ENCODE measurements around the gene SYT11. TPM values are rescaled to one million over a fixed set of nuclear protein-coding genes. Genes with fewer than 3 reads are reported as not detected.

The SYT11 gene
- polyA plus RNA-seq, 3 donors = 5.1 to 11.0 (median 9.6) TPM

- Mint-ChIP-seq H3K9me3 (no peaks in the 10 kb centered on the region), H3K4me3 (no peak overlapping the region), H3K27me3 (ENCODE audit: low read depth in 3 of 3) (peaks cover 0 to 2% (median 1%) of the 10 kb centered on the region in 3 donors), H3K27ac (no peak overlapping the region), H3K36me3 (peaks cover 22 to 29% of the 10 kb centered on the region in 2 donors), H3K4me1 (no peaks in the 10 kb centered on the region)
- no peak overlapping the region for H3K9ac ChIP-seq (ENCODE audit: insufficient read depth, low read length, poor library complexity, severe bottlenecking)
- H3K9me3 ChIP-seq (replicated peaks in 1 of 2; ENCODE audit: control insufficient read depth in 1 of 2, insufficient read depth in 1 of 2, low read length in 2 of 2) = no peaks in the 10 kb centered on the region
- H3K4me2 ChIP-seq (replicated peaks; ENCODE audit: extremely low read depth, low read length, poor library complexity, severe bottlenecking) = no peak overlapping the region
- intact Hi-C loops (cut with micrococcal nuclease) = no loop called here
- H3K4me1 ChIP-seq (ENCODE audit: control insufficient read depth in 1 of 2, insufficient read depth in 2 of 2, low read length in 2 of 2) = no peaks in the 10 kb centered on the region
- no peaks in the 10 kb centered on the region for H3K79me2 ChIP-seq (ENCODE audit: insufficient read depth, low read length)
- peaks cover 0 to 14% of the 10 kb centered on the region in 2 donors for H3K36me3 ChIP-seq (replicated peaks in 1 of 2; ENCODE audit: control insufficient read depth in 1 of 2, insufficient read depth in 2 of 2, low read length in 2 of 2)
- 94% methylated on average over 5 of the region's 5 CpGs for WGBS (ENCODE audit: insufficient coverage)
- no peak for DNase-seq
- no peak overlapping the region for H3K27ac ChIP-seq (ENCODE audit: low read depth in 1 of 2, low read length in 2 of 2)
- H3K4me3 ChIP-seq (replicated peaks in 1 of 3; ENCODE audit: low read depth in 2 of 3, low read length in 3 of 3) = no peak overlapping the region
- no peak overlapping the region for H2AFZ ChIP-seq (ENCODE audit: insufficient read depth, low read depth, low read length, poor library complexity, severe bottlenecking)
- no peaks in the 10 kb centered on the region for H4K20me1 ChIP-seq (ENCODE audit: insufficient read depth, low read length)
- TF ChIP-seq, protein P1, sequence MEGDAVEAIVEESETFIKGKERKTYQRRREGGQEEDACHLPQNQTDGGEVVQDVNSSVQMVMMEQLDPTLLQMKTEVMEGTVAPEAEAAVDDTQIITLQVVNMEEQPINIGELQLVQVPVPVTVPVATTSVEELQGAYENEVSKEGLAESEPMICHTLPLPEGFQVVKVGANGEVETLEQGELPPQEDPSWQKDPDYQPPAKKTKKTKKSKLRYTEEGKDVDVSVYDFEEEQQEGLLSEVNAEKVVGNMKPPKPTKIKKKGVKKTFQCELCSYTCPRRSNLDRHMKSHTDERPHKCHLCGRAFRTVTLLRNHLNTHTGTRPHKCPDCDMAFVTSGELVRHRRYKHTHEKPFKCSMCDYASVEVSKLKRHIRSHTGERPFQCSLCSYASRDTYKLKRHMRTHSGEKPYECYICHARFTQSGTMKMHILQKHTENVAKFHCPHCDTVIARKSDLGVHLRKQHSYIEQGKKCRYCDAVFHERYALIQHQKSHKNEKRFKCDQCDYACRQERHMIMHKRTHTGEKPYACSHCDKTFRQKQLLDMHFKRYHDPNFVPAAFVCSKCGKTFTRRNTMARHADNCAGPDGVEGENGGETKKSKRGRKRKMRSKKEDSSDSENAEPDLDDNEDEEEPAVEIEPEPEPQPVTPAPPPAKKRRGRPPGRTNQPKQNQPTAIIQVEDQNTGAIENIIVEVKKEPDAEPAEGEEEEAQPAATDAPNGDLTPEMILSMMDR (IDR thresholded peaks at IDR 0.05) = no peak
- no peaks in the 10 kb centered on the region for H3K27me3 ChIP-seq (ENCODE audit: control insufficient read depth in 2 of 2, insufficient read depth in 2 of 2, low read length in 2 of 2)
Measured at GRCh38 chr1:155872527-155872926, 13.2 kb downstream of the SYT11 start.

GRCh38 chr1:155873860-155874259 lies 14.5 kb downstream of the SYT11 start:
- Histone ChIP-seq H3K9me3 (replicated peaks in 1 of 2; ENCODE audit: control insufficient read depth in 1 of 2, insufficient read depth in 1 of 2, low read length in 2 of 2) (no peaks in the 10 kb centered on the region), H3K36me3 (replicated peaks in 1 of 2; ENCODE audit: control insufficient read depth in 1 of 2, insufficient read depth in 2 of 2, low read length in 2 of 2) (peaks cover 0 to 7% of the 10 kb centered on the region in 2 donors), H3K9ac (ENCODE audit: insufficient read depth, low read length, poor library complexity, severe bottlenecking) (no peak overlapping the region), H3K79me2 (ENCODE audit: insufficient read depth, low read length) (no peaks in the 10 kb centered on the region), H3K27ac (ENCODE audit: low read depth in 1 of 2, low read length in 2 of 2) (no peak overlapping the region), H3K27me3 (ENCODE audit: control insufficient read depth in 2 of 2, insufficient read depth in 2 of 2, low read length in 2 of 2) (no peaks in the 10 kb centered on the region), H3K4me3 (replicated peaks in 1 of 3; ENCODE audit: low read depth in 2 of 3, low read length in 3 of 3) (no peak overlapping the region), H3K4me2 (replicated peaks; ENCODE audit: extremely low read depth, low read length, poor library complexity, severe bottlenecking) (no peak overlapping the region), H3K4me1 (ENCODE audit: control insufficient read depth in 1 of 2, insufficient read depth in 2 of 2, low read length in 2 of 2) (no peaks in the 10 kb centered on the region), H2AFZ (ENCODE audit: insufficient read depth, low read depth, low read length, poor library complexity, severe bottlenecking) (no peak overlapping the region), H4K20me1 (ENCODE audit: insufficient read depth, low read length) (no peaks in the 10 kb centered on the region)
- intact Hi-C loops (cut with micrococcal nuclease) = no loop called here
- DNase-seq = no peak
- Mint-ChIP-seq H3K4me1 (no peaks in the 10 kb centered on the region), H3K9me3 (no peaks in the 10 kb centered on the region), H3K27ac (no peak overlapping the region), H3K36me3 (peaks cover 16 to 22% of the 10 kb centered on the region in 2 donors), H3K27me3 (ENCODE audit: low read depth in 3 of 3) (peaks cover 0 to 2% (median 1%) of the 10 kb centered on the region in 3 donors), H3K4me3 (no peak overlapping the region)
- WGBS (ENCODE audit: insufficient coverage) = 97% methylated on average over 9 of the region's 9 CpGs
- TF ChIP-seq, protein P1 (IDR thresholded peaks at IDR 0.05) = no peak
